Measurements from ENCODE around the gene LY9. TPM values are rescaled to one million over a fixed set of nuclear protein-coding genes. Genes with fewer than 3 reads are reported as not detected.

LY9 gene
- total RNA-seq, 1 donor from 2014 or later: 3.9 TPM

DNA sequence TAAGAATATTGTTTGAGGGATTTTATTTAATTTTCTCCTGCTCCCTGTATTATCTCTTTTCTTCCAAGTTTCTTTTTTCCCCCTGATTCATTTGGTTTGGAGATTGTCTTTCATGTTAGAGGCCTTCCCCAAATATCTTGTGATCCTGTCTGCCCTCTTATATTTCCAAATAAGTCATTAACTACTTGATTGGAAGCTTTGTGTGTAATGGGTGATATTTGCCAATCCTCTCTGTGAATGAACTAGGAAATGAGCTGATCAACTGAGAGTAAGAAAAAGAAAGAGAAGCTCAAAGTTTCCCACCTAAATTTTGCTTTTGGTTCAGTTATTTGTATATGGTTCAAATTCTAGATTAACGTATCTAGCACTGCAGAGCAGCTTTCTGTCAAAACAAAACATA is 23.6 kb upstream of the LY9 start:
- intact Hi-C loops (cut with micrococcal nuclease): no loop called here

DNA sequence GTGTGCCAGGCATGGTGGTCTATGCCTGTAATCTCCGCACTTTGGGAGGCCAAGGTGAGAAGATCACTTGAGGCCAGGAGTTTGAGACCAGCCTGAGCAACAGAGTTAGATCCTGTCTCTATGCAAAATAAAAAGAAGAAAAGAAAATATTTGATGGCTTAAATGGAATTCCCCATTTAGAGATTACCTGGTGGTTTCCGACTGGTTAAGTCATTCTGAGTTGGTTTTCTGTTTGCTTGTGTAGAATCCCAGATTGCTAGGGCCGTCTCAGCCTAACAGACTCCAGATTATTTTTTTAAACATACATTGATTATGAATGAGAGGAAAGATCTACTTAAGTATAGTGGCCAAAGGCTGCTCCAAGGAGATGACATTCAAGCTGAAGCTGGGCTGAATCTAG is 22.9 kb upstream of the LY9 start:
- intact Hi-C loops (cut with micrococcal nuclease): no loop called here

DNA sequence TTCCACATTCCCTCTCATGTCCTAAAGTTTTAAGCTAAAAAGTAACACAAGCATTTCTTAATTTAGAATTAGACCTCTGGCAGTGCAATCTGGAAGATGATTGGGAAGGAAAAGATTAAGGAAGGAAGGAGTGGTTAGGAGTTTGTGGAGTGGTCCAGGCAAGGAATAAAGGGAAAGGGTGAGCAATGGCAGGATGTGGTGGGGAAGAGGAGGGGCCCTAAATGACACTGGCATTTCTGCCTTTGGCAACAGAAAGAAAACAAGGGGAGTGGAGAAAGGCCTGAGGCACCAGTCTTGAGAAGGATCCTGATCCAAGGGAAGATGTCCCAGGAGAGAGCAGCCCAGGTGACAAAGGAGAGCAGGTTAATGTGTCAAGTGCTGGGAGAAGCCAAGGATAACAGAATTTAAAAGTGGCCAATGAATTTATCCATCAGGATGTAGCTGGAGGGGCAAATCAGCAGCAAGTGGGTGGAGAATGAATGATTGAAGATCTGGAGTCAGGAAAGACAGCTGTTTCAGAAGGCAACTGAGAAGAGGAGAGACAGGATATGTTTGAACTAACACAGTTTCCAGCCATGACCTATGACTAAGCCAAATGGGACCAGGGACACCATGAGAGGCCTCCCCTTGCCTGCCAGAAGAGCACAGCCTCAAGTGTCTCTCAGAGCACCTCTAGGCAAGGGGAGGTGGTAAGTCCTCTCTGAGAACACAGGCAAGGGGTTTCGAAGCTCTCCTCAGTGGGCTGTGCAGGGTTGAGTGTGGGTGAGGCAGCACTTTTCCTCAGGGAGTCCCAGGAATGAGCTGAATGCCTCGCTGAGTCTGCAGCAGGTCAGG is 20.9 kb upstream of the LY9 start:
- intact Hi-C loops (cut with micrococcal nuclease): loop anchor here (5.0 kb wide), 1 partner anchor 217 kb away; no protein-coding TSS in a partner anchor

DNA sequence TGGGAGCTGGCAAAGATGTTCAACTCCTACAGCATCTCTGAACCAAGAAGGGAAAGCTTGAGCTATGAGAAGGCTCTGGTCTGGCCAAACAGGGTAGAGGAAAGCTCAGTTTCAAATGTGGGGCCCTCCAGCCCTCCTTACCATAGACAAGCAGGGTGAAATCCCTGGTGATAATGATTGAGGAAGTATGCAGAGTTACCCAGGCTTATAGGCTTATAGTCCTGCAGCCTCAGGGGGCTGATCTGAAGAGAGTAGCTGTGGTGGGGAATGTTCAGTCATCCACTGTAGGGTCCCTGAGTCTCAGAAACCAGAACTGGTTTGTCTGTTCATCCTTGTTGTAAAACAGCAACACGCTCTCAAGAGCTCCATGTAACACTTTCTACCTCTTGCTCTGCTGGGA is 19.8 kb upstream of the LY9 start:
- intact Hi-C loops (cut with micrococcal nuclease): loop anchor here (5.0 kb wide), 1 partner anchor 216 kb away; no protein-coding TSS in a partner anchor

DNA sequence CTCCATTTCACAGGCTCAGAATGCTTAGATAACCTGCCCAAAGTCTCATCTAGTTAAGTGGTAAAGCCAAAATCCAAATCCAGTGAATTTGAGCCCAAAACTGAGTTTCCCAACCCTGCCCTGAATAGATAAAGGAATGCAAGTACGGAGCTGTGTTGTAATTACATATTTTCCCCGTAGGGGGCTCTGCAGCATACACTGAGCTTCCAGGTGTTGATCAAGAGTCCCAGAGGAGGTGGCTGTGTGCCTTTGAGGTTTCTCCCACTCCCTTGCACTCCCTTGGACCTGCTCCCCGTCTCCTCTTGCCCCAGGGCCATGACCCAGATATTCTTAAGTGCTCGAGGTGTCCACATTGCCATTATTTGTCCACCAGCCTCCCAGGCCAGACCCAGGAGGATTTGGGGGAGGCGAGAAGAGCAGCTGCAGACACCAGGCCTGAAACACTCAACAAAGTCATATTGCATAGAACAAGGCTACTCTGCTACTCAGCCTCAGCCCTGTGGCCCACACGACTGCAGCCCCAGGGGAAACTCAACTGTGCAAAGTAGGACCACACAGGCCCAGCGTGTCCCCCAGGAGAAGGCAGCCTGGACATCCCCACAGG is 18.4 kb upstream of the LY9 start:
- intact Hi-C loops (cut with micrococcal nuclease): loop anchor here (1.0 to 5.0 kb wide), 6 partner anchors 53 to 215 kb away; no protein-coding TSS in a partner anchor

DNA sequence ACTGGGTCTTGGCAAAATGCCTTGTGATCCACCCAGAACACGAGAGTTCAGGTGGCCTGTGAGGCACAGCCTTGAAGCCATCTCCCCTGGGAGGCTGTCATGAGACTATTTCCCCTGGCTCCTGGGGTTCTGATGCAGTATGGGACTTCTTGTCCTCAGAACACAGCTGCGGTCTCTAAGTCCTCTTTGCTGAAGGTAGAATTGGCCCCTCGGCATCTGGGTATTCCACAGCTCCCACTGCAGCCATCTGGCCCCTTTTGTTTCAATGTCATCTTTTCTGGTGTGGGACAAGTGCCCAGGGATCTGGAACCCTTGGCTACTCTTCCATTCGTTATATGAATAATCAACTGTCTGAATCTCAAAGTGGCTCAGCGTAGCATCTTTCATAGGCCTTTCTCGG is 17.0 kb upstream of the LY9 start:
- intact Hi-C loops (cut with micrococcal nuclease): loop anchor here (5.0 kb wide), 1 partner anchor 213 kb away; no protein-coding TSS in a partner anchor

DNA sequence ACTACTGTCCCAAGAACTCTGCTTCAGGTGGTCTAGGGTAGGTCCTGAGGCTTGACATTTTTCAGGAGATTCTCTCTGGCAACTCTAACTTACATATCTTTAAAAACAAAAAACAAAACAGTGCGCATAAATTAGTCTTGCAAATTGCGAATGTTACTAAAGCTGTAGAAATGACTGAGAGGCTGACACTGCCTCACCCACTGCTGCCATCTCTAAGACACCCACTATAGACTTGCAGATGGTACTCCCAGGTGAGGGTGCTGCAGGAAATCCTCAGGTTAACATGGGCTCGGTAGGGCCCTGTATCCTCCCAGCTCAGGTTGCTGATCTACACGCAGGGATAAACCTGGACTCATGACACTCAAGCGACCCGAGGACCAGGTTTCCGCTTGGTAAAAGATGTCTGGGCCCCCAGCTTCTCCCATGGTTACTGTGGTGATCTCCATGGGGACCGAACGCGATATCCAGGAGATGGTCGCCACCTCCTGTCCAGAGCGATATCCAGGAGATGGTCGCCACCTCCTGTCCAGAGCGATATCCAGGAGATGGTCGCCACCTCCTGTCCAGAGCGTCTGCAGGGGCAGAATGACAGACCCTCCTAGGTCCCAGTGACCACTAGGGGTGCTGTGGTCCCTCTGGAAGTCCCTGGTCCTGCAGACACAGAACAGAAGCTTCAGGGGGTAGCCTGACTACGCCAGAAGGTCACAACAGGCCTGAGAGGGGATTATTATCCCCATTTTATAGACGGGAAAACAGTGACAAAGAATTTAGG is 16.2 kb upstream of the LY9 start:
- intact Hi-C loops (cut with micrococcal nuclease): loop anchor here (5.0 kb wide), 1 partner anchor 212 kb away; no protein-coding TSS in a partner anchor

DNA sequence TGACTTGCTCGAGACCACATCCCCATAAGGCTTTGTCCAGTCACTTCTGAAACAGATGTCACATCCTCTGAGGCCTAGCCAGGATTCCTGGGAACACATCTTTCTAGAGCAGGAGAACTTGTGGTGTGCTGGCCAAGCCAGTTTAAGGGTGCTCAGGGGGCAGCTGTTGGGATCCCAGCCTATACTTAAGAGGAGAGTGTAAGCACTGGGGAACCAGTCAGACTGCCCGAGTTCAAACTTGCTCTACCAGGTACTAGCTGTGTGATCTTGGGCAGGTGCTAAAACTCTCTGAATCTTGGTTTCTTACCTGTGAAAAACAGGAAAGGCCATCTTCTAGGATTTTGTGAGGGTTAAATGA is 15.6 kb upstream of the LY9 start:
- intact Hi-C loops (cut with micrococcal nuclease): no loop called here

DNA sequence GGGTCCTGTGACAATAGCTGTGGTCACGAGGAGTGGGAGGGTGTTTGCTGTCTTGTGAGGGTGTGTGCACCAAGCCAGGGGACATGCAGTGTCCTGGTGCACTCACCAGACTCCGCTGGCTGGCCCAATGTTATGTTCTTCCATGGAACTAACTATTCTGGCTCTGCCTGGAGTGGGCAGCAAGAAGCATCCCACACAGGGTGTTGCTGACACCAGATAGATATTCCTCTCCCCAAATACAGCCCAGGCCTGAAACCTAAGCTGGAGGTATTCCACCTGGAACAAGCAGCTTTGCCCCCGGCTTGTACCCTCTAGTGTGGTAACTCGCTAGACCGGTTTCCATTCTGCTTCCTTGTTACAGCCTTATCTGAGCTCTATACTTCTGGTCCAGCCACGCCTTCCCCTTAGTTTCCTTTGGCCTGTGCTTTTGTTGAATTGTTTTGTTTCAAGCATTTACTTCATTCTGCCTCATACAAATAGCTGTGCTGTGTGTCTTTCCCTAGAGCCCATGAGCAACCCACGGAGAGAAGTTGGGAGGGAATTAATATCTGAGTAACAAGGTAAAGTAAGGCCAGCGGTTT is 14.7 kb upstream of the LY9 start:
- intact Hi-C loops (cut with micrococcal nuclease): no loop called here

DNA sequence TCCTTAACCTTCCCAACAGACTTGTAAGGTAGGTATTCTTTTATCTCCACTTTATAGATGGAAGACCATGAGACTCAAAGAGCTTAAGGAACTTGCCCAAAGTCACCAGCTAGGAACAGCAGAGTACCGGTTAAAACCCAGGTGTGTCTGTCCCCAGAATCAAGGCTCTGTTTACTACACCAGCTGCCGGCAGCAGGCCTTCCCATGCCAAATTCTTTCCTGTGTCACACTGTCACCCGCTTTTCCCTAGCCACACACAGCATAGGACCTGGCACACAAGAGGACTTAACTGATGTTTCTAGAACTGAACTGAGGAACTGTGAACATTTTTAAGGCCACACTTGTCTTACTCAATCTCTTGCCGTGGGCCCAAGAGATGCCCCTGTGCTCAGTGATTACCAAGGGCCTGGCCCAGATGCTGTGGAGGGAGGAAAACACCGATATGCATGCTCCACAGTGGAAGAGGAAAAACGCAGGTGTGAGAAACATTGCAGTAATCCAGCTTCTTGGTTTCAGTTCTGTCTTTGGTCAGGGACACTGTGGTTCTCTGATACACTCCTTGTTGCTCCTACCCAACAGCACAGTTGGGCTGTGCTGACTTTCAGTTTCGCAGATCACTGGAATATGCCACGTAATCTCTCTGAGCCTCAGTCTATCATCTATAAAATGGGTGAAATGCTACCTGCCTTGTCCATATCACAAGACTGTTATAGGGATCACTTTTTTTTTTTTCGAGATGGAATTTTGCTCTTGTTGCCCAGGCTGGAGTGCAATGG is 13.9 kb upstream of the LY9 start:
- intact Hi-C loops (cut with micrococcal nuclease): loop anchor here (1.0 kb wide), 2 partner anchors 14 to 19 kb away; partner anchors contain the start of gene LY9

DNA sequence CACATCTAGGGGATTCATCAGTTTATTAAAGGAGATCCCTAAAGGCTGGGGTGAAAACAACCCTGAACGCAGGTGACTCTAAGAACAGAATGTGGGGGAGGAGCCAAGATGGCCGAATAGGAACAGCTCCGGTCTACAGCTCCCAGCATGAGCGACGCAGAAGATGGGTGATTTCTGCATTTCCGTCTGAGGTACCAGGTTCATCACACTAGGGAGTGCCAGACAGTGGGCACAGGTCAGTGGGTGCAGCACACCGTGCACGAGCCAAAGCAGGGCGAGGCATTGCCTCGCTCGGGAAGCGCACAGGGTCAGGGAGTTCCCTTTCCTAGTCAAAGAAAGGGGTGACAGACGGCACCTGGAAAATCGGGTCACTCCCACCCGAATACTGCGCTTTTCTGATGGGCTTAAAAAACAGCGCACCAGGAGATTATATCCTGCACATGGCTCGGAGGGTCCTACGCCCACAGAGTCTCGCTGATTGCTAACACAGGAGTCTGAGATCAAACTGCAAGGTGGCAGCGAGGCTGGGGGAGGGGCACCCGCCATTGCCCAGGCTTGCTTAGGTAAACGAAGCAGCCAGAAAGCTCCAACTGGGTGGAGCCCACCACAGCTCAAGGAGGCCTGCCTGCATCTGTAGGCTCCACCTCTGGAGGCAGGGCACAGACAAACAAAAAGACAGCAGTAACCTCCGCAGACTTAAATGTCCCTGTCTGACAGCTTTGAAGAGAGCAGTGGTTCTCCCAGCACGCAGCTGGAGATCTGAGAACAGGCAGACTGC is 12.8 kb upstream of the LY9 start:
- intact Hi-C loops (cut with micrococcal nuclease): loop anchor here (1.0 kb wide), 2 partner anchors 13 to 18 kb away; partner anchors contain the start of gene LY9

DNA sequence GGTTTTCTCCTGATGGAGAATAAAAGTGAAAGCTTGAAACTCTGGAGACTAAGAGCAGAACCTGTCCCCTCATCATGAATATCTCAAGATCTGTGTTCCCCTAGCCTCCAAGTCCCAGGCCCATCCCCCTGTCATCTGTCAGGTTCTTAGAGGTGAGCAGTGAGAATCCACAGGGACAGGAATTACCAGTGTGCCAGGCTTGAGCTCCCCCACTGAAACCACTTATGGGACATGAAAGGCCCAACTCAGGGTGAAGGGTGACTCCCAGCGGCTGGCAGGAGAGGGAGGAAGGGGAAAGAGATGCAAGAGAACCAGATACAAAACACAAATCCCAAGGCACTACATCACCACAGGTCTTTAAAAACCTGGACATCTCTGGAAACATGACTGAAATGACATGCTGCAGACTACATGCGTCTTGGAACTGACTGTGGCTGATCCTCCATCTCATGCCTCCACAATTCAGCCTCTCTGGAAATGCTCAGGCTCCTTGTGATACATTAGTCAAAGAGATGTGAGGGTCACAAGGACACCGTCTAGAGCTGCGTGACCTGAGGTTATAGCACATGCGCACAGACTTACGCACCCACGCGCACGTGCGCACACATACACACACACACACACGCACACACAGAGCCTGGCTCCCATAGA is 6.8 kb upstream of the LY9 start:
- intact Hi-C loops (cut with micrococcal nuclease): no loop called here

DNA sequence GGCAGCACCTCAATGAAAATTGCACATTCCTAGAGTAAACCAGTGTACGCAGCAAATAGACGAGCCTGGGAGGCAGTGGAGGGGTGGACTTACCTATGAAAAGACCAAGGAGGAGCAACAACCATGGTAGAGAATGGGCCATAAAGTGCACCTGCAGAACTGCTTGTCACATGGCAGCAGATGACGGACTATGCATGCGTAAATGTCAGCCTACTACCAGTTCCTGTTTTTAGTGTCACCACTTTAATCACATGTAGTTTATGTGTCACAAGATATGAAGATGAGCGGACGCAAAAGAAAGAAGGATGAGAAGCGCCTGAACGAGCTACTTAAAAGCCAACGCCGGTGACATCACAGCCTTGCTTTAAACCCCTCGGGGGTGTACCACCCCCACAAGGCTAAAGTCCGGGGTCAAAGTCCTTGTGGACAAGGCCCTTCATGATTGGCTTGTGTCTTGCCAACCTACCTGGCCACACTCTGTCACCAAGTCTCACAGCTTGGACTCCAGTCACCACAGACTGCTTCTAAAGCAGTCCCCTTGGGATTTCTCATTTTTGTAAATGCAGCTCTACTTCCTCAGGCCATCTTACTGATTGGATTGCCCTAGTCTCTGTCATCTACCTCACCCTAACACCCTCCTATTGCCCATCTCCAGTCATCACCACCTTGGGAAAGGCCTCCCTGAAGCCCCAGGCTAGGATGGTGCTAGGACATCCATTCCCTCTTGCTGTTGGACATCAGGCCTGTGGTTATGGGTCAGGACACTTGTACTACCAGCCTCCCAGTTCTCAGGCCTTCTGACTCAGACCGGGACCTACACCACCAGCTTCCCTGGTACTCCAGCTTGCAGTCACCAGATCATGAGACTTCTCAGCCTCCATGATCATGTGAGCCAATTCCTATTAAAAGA is 6.0 kb upstream of the LY9 start:
- intact Hi-C loops (cut with micrococcal nuclease): no loop called here

DNA sequence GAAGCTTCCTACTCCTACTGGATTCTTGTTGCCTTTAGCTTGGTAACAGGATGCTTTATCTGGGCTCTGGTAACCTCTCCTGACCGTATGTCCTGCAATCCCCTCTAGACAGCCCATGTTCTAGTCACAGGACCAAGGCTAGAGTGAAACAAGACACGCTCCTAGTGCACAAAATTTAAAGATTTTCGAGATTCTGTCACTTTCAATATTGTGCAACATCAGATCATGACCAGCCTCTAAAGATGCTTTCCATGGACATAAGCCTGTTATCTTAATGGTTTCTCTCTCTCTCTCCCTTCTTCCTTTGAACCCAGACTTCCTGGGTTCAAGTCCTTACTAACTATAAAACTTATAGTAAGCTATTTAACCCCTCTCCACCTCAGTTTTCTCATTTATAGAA is 1.6 kb upstream of the LY9 start:
- intact Hi-C loops (cut with micrococcal nuclease): no loop called here

DNA sequence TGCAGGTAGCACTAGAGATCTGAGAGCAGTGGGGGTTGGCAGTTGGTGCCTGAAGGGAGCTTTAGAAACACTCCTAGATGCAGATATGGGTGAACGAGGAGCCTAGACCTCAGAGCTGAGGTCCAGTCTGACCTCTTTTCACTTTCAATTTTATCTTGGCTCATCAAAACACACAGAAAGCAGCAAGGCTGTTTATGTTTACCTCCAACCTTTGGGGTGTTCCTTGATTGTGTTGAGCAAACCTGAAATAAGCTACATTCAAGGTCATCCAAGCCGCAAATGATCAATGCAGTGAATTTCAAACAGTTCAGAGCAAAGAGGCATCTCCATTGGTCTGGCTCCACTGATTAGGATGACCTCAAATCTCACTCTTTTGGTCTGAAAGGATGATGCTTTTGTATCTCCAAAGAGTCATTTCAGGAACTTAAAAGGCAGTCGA is 1.3 kb downstream of the LY9 start:
- intact Hi-C loops (cut with micrococcal nuclease): loop anchor here (5.0 kb wide), 1 partner anchor 55 kb away; no protein-coding TSS in a partner anchor

DNA sequence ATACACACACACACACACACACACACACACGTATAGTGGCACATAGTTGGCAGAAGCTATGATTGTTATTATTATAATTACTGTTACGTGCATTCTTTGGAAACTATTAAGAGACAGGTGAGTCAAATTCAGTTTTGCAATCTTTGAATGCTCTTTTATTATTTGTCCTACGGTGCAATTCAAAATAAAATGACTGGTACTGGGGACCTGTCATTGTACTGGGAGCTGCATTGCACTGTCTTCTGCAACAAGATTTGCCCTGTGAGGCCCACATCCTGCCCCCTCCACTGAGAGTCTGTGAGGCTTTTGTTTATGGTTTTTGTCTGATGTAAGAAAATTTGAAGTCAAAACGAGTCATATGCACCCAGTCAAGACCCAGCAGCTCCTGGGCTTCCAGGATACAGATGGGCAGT is 1.9 kb downstream of the LY9 start:
- intact Hi-C loops (cut with micrococcal nuclease): loop anchor here (2.0 to 5.0 kb wide), 2 partner anchors 15 to 56 kb away; no protein-coding TSS in a partner anchor

DNA sequence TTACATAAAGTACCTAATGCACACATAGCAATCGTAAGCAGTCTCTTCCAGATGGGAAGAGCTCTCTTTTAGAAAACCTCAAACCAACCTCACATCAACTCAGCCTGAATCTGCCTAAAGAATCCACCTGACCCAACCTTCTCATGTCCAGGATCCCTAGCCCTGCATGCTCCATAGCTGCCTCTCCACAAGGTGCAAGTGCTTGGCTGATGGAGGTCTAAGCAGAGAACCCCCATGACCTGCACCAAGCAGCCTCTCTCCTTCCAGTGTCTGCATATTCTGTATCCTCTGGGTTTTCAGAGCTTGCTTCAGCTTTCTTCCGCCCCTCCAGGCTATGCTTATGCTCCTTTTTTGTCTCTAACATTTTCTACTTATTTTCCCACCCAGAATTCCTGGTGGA is 2.5 kb downstream of the LY9 start:
- intact Hi-C loops (cut with micrococcal nuclease): loop anchor here (2.0 to 5.0 kb wide), 2 partner anchors 14 to 56 kb away; no protein-coding TSS in a partner anchor

DNA sequence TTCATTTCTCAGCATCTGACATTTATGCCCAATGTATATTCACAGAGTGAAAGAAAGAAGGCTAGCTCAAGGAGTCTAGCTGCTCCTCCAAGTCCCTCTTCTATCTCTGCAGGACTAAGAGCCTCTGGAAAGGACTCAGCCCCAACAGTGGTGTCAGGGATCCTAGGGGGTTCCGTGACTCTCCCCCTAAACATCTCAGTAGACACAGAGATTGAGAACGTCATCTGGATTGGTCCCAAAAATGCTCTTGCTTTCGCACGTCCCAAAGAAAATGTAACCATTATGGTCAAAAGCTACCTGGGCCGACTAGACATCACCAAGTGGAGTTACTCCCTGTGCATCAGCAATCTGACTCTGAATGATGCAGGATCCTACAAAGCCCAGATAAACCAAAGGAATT is 3.7 kb downstream of the LY9 start:
- intact Hi-C loops (cut with micrococcal nuclease): loop anchor here (2.0 to 5.0 kb wide), 2 partner anchors 13 to 57 kb away; no protein-coding TSS in a partner anchor
